Upper lobe of left lung (tissue), 6 donors: ENCODE data around the gene PLCG2. TPM values are rescaled to one million over a fixed set of nuclear protein-coding genes. Genes with fewer than 3 reads are reported as not detected.

ENCODE experiments used
- ATAC-seq, 2 donors: fragments of 200-7000 bp; cut with Tn5 transposase; one replicate each; pipeline ENCODE4 v1.9.1; 2022; ENCODE audit warnings: mild to moderate bottlenecking in 2 of 2, moderate library complexity in 2 of 2; ENCODE audit not compliant: low FRiP score in 2 of 2
- DNase-seq, 2 donors: peaks; one replicate each; pipeline ENCODE4 v3.0.0-alpha.2; 2019 to 2020
- H3K27ac ChIP-seq, 4 donors: fragments of 200-600 bp; sonication (generic); one replicate each; pipeline ENCODE4 v1.5.1; 2016 to 2019
- H3K27me3 ChIP-seq, 4 donors: fragments of 200-600 bp; sonication (generic); one replicate each; pipeline ENCODE4 v1.5.1; 2017 to 2019
- H3K36me3 ChIP-seq, 4 donors: fragments of 200-600 bp; sonication (generic); one replicate each; pipeline ENCODE4 v1.5.1; 2016 to 2019
- H3K4me1 ChIP-seq, 4 donors: fragments of 200-600 bp; sonication (generic); one replicate each; pipeline ENCODE4 v1.5.1; 2018 to 2019
- H3K4me3 ChIP-seq, 4 donors: fragments of 200-600 bp; sonication (generic); one replicate each; pipeline ENCODE4 v1.5.1; 2017 to 2019; ENCODE audit warnings: mild to moderate bottlenecking in 2 of 4, moderate library complexity in 1 of 4
- H3K9me3 ChIP-seq, 4 donors: fragments of 200-600 bp; sonication (generic); one replicate each; pipeline ENCODE4 v1.5.1; 2018 to 2019
- CTCF ChIP-seq, 6 experiments: fragments of 450-650 bp in 4 of 6; fragments of 200-600 bp in 2 of 6; sonication (generic) in 2 of 6; IDR thresholded peaks; one replicate each; pipeline ENCODE4 v1.5.1; 2016 to 2019; ENCODE audit warnings: antibody characterized with exemption in 6 of 6
- EP300 ChIP-seq, 4 donors: sonication (generic); formaldehyde crosslinking; IDR thresholded peaks; one replicate each; pipeline ENCODE4 v1.5.1; 2017; ENCODE audit warnings: antibody characterized with exemption in 4 of 4, control low read depth in 2 of 4
- POLR2A ChIP-seq, 4 donors: fragments of 450-650 bp; IDR thresholded peaks; one replicate each; pipeline ENCODE4 v1.5.1; 2016 to 2017; ENCODE audit warnings: antibody characterized with exemption in 4 of 4, mild to moderate bottlenecking in 2 of 4
- POLR2AphosphoS5 ChIP-seq, 2 donors: sonication (generic); formaldehyde crosslinking; IDR thresholded peaks; one replicate each; pipeline ENCODE4 v1.5.1; 2017; ENCODE audit warnings: antibody characterized with exemption in 2 of 2
- WGBS, 2 donors: methylation state at CpG; one replicate each; pipeline ENCODE4 v1.1.5; 2017 to 2018; 5-methylcytosine and 5-hydroxymethylcytosine counted together
- total RNA-seq, 6 donors: library from RNA; depleted of rRNA in 4 of 6; stranded (reverse); fragments of >200 nt in 4 of 6; gene quantifications; one replicate each; pipeline versions ENCODE4 v1.1.0 to v1.2.1, GENCODE V29; 2016 to 2021
- donor health status: DM: no; HTN: no; CAD: no; lungs with moderate emphysema.
- donor health status: DM: no; HTN: yes; CAD: no; lungs with severe emphysema.

The PLCG2 gene
- total RNA-seq, 6 donors from 2014 or later: 13.8 to 85.9 (median 35.1) TPM

GRCh38 chr16:81904320-81904719, 125.2 kb downstream of the PLCG2 start:
- WGBS, 2 donors: 97 to 100% methylated on average over 4 to 8 of the region's 8 CpGs
- no peak overlapping the region for H3K4me3 ChIP-seq
- no peak for ATAC-seq
- H3K27ac ChIP-seq: no peak overlapping the region
- H3K4me1 ChIP-seq: peaks cover 17 to 25% (median 20%) of the 10 kb centered on the region in 4 donors
- no peaks in the 10 kb centered on the region for H3K9me3 ChIP-seq
- no peaks in the 10 kb centered on the region for H3K27me3 ChIP-seq
- DNase-seq: no peak
- H3K36me3 ChIP-seq: peaks cover 3 to 50% (median 13%) of the 10 kb centered on the region in 4 donors
- TF ChIP-seq POLR2AphosphoS5 (IDR thresholded peaks at IDR 0.05) (no peak), CTCF (IDR thresholded peaks at IDR 0.05) (no peak), POLR2A (IDR thresholded peaks at IDR 0.05) (no peak), EP300 (IDR thresholded peaks at IDR 0.05) (no peak)

GRCh38 chr16:81905277-81905676, 126.2 kb downstream of the PLCG2 start:
- DNase-seq (no peak), ATAC-seq (no peak)
- WGBS, 2 donors: 80 to 93% methylated on average over 7 of the region's 7 CpGs
- Histone ChIP-seq H3K27me3 (no peaks in the 10 kb centered on the region), H3K4me3 (no peak overlapping the region), H3K36me3 (peaks cover 3 to 48% (median 10%) of the 10 kb centered on the region in 4 donors), H3K9me3 (no peaks in the 10 kb centered on the region), H3K27ac (no peak overlapping the region), H3K4me1 (peaks cover 17 to 25% (median 20%) of the 10 kb centered on the region in 4 donors)
- no peak for TF ChIP-seq EP300 (IDR thresholded peaks at IDR 0.05)
- TF ChIP-seq POLR2A (IDR thresholded peaks at IDR 0.05): no peak
- TF ChIP-seq CTCF (IDR thresholded peaks at IDR 0.05): no peak
- no peak for TF ChIP-seq POLR2AphosphoS5 (IDR thresholded peaks at IDR 0.05)

GRCh38 chr16:81907681-81908080, 128.6 kb downstream of the PLCG2 start:
- WGBS, 2 donors: 72 to 79% methylated on average over 4 to 8 of the region's 8 CpGs
- Histone ChIP-seq H3K4me1 (peaks cover 0 to under 1% (median under 1%) of the 10 kb centered on the region in 4 donors), H3K4me3 (no peak overlapping the region), H3K9me3 (no peaks in the 10 kb centered on the region), H3K36me3 (peaks cover 3 to 50% (median 14%) of the 10 kb centered on the region in 4 donors), H3K27ac (no peak overlapping the region), H3K27me3 (no peaks in the 10 kb centered on the region)
- DNase-seq (no peak), ATAC-seq (no peak)
- TF ChIP-seq POLR2A (IDR thresholded peaks at IDR 0.05) (no peak), CTCF (IDR thresholded peaks at IDR 0.05) (no peak), EP300 (IDR thresholded peaks at IDR 0.05) (no peak), POLR2AphosphoS5 (IDR thresholded peaks at IDR 0.05) (no peak)

GRCh38 chr16:81908466-81909262, 129.6 kb downstream of the PLCG2 start:
- Histone ChIP-seq H3K9me3 (no peaks in the 10 kb centered on the region), H3K27me3 (no peaks in the 10 kb centered on the region), H3K4me3 (no peak overlapping the region), H3K4me1 (no peaks in the 10 kb centered on the region), H3K27ac (no peak overlapping the region), H3K36me3 (peaks cover 3 to 55% (median 17%) of the 10 kb centered on the region in 4 donors)
- no peak for ATAC-seq
- no peak for DNase-seq
- no peak for TF ChIP-seq EP300 (IDR thresholded peaks at IDR 0.05)
- 92 to 95% methylated on average over 16 of the region's 16 CpGs for WGBS, 2 donors

GRCh38 chr16:81910366-81910885, 131.3 kb downstream of the PLCG2 start:
- Histone ChIP-seq H3K27ac (no peak overlapping the region), H3K4me1 (no peaks in the 10 kb centered on the region), H3K27me3 (no peaks in the 10 kb centered on the region), H3K36me3 (peaks cover under 1 to 56% (median 16%) of the 10 kb centered on the region in 4 donors), H3K4me3 (no peak overlapping the region), H3K9me3 (no peaks in the 10 kb centered on the region)
- ATAC-seq (no peak), DNase-seq (peak in 1 of 2 donors; percentile 81)
- no peak for TF ChIP-seq POLR2AphosphoS5 (IDR thresholded peaks at IDR 0.05)
- no peak for TF ChIP-seq POLR2A (IDR thresholded peaks at IDR 0.05)
- TF ChIP-seq CTCF (IDR thresholded peaks at IDR 0.05): no peak
- no peak for TF ChIP-seq EP300 (IDR thresholded peaks at IDR 0.05)
- WGBS, 2 donors: 89 to 97% methylated on average over 9 to 28 of the region's 28 CpGs
